ENCODE results near the gene ING3.

DNA sequence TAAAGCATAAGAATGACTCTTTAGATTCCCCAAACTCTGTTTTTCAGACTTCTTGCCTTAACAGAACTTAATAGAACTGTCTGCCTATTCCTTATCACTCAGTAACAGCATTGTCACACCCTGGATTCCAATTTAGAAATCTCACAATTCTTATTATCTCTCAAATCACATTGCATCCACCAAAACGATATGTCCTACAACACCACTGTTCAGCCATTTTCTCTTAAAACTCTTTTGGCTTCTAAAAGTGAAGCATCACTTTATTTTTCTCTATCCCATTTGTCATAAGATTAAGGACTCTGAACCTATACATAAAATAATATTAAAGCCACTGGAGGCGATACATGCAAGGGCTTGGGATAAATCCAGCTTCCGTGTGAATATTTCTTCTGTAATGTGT lies 36.7 kb downstream of the ING3 start:
- TF ChIP-seq, protein P1, sequence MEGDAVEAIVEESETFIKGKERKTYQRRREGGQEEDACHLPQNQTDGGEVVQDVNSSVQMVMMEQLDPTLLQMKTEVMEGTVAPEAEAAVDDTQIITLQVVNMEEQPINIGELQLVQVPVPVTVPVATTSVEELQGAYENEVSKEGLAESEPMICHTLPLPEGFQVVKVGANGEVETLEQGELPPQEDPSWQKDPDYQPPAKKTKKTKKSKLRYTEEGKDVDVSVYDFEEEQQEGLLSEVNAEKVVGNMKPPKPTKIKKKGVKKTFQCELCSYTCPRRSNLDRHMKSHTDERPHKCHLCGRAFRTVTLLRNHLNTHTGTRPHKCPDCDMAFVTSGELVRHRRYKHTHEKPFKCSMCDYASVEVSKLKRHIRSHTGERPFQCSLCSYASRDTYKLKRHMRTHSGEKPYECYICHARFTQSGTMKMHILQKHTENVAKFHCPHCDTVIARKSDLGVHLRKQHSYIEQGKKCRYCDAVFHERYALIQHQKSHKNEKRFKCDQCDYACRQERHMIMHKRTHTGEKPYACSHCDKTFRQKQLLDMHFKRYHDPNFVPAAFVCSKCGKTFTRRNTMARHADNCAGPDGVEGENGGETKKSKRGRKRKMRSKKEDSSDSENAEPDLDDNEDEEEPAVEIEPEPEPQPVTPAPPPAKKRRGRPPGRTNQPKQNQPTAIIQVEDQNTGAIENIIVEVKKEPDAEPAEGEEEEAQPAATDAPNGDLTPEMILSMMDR (IDR thresholded peaks at IDR 0.05): no peak
- no peak for TF ChIP-seq POLR2A (IDR thresholded peaks at IDR 0.05)

Measured in adrenal gland (tissue), 5 donors.